ENCODE measurements around the gene MAGI3. TPM values are rescaled to one million over a fixed set of nuclear protein-coding genes. Genes with fewer than 3 reads are reported as not detected.

Gene MAGI3
- total and polyA plus RNA-seq, 8 donors, result 3.5 to 225 (median 49.7) TPM

GRCh38 chr1:113369699-113370098, 20.6 kb upstream of the MAGI3 start:
- Histone ChIP-seq H3K27ac (no peak overlapping the region), H3K9me3 (no peaks in the 10 kb centered on the region)

GRCh38 chr1:113370868-113371267, 19.4 kb upstream of the MAGI3 start:
- H3K36me3 ChIP-seq, result no peaks in the 10 kb centered on the region

More at GRCh38 chr1:113369699-113370098, 20.6 kb upstream of the MAGI3 start:
- Histone ChIP-seq H3K36me3 (no peaks in the 10 kb centered on the region), H3K27me3 (no peaks in the 10 kb centered on the region), H3K4me3 (no peak overlapping the region), H3K4me1 (no peaks in the 10 kb centered on the region)
- no peak for DNase-seq
- TF ChIP-seq CTCF (IDR thresholded peaks at IDR 0.05) (no peak), EP300 (IDR thresholded peaks at IDR 0.05) (no peak), POLR2A (IDR thresholded peaks at IDR 0.05) (no peak)
- intact Hi-C loops (cut with DNase I; ENCODE audit: low total_unique reads), result no loop called here
- WGBS, 5 donors, result 83 to 95% (median 86%) methylated on average over 1 of the region's 1 CpG

GRCh38 chr1:113372546-113372945, 17.8 kb upstream of the MAGI3 start:
- TF ChIP-seq POLR2AphosphoS5 (IDR thresholded peaks at IDR 0.05) (no peak), POLR2A (IDR thresholded peaks at IDR 0.05) (no peak), EP300 (IDR thresholded peaks at IDR 0.05) (no peak), CTCF (IDR thresholded peaks at IDR 0.05) (no peak)
- Histone ChIP-seq H3K4me1 (peaks cover 0 to 6% (median 0%) of the 10 kb centered on the region in 4 donors), H3K9me3 (no peaks in the 10 kb centered on the region), H3K36me3 (no peaks in the 10 kb centered on the region), H3K4me3 (no peak overlapping the region), H3K27me3 (no peaks in the 10 kb centered on the region), H3K27ac (no peak overlapping the region)
- no peak for DNase-seq
- 40 to 63% (median 55%) methylated on average over 2 of the region's 2 CpGs for WGBS, 5 donors
- intact Hi-C loops (cut with DNase I; ENCODE audit: low total_unique reads), result no loop called here

More at GRCh38 chr1:113370868-113371267, 19.4 kb upstream of the MAGI3 start:
- 64 to 75% (median 73%) methylated on average over 3 of the region's 3 CpGs for WGBS, 5 donors
- Histone ChIP-seq H3K4me3 (no peak overlapping the region), H3K4me1 (peaks cover 0 to 2% (median 0%) of the 10 kb centered on the region in 4 donors), H3K9me3 (no peaks in the 10 kb centered on the region), H3K27ac (no peak overlapping the region), H3K27me3 (no peaks in the 10 kb centered on the region)
- TF ChIP-seq POLR2AphosphoS5 (IDR thresholded peaks at IDR 0.05), result no peak
- TF ChIP-seq CTCF (IDR thresholded peaks at IDR 0.05), result no peak
- TF ChIP-seq EP300 (IDR thresholded peaks at IDR 0.05), result no peak
- no peak for TF ChIP-seq POLR2A (IDR thresholded peaks at IDR 0.05)
- intact Hi-C loops (cut with DNase I; ENCODE audit: low total_unique reads), result no loop called here
- no peak for DNase-seq

GRCh38 chr1:113373644-113374043, 16.7 kb upstream of the MAGI3 start:
- H3K4me3 ChIP-seq, result no peak overlapping the region
- no peak for DNase-seq
- H3K9me3 ChIP-seq, result no peaks in the 10 kb centered on the region
- peaks cover 0 to 6% (median 0%) of the 10 kb centered on the region in 4 donors for H3K4me1 ChIP-seq
- no peaks in the 10 kb centered on the region for H3K27me3 ChIP-seq
- TF ChIP-seq POLR2A (IDR thresholded peaks at IDR 0.05), result no peak
- TF ChIP-seq EP300 (IDR thresholded peaks at IDR 0.05), result no peak
- no peak for TF ChIP-seq POLR2AphosphoS5 (IDR thresholded peaks at IDR 0.05)
- no peak for TF ChIP-seq CTCF (IDR thresholded peaks at IDR 0.05)
- intact Hi-C loops (cut with DNase I; ENCODE audit: low total_unique reads), result no loop called here
- H3K36me3 ChIP-seq, result no peaks in the 10 kb centered on the region
- no peak overlapping the region for H3K27ac ChIP-seq

Measured in stomach (tissue), 9 donors.